Keratinocyte (primary cell): ENCODE measurements around the gene CAMK2D. TPM values are rescaled to one million over a fixed set of nuclear protein-coding genes. Genes with fewer than 3 reads are reported as not detected.

Experiments
- DNase-seq: peaks from one replicate; pipeline ENCODE4 v3.0.0-alpha.2; 2011; ENCODE audit warnings: low read depth, missing footprints, low spot score
- FAIRE-seq: peaks from 2 replicates; lab custom pipeline; 2011; peaks lifted over from hg19 to GRCh38; lab: Jason Lieb, UNC
- H2AFZ ChIP-seq: 2 replicates; pipeline ENCODE4 v1.6.0; 2012; ENCODE audit warnings: low read length, control low read depth, inconsistent platforms; ENCODE audit not compliant: control insufficient read depth
- H3K27ac ChIP-seq: 2 replicates; pipeline ENCODE4 v1.5.1; 2011; ENCODE audit warnings: low read length; ENCODE audit not compliant: control insufficient read depth, insufficient read depth
- H3K27me3 ChIP-seq: 3 replicates; pipeline ENCODE4 v1.6.0; 2011; ENCODE audit warnings: low read length; ENCODE audit not compliant: control insufficient read depth, insufficient read depth; ENCODE audit errors: extremely low read depth
- H3K36me3 ChIP-seq, 2 experiments: 2 replicates in 1 of 2; 3 replicates in 1 of 2; pipeline ENCODE4 v1.5.1; 2011; ENCODE audit warnings: low read length in 2 of 2, mild to moderate bottlenecking in 1 of 2; ENCODE audit not compliant: control insufficient read depth in 2 of 2, insufficient read depth in 2 of 2; ENCODE audit errors: extremely low read depth in 1 of 2
- H3K4me1 ChIP-seq: 3 replicates; pipeline ENCODE4 v1.5.1; 2011; ENCODE audit warnings: low read length; ENCODE audit not compliant: control insufficient read depth, insufficient read depth; ENCODE audit errors: extremely low read depth
- H3K4me2 ChIP-seq: 3 replicates; pipeline ENCODE4 v1.6.0; 2011; ENCODE audit warnings: low read depth, low read length; ENCODE audit not compliant: control insufficient read depth, insufficient read depth; ENCODE audit errors: extremely low read depth
- H3K4me3 ChIP-seq, 3 experiments: fragments of 200-600 bp in 1 of 3; sonication (generic) in 1 of 3; 2 replicates in 2 of 3; 3 replicates in 1 of 3; pipeline ENCODE4 v1.5.1; 2011 to 2016; ENCODE audit warnings: low read length in 3 of 3, mild to moderate bottlenecking in 3 of 3, control low read depth in 2 of 3, inconsistent platforms in 1 of 3, low read depth in 1 of 3, mixed read lengths in 1 of 3, mixed run types in 1 of 3, moderate library complexity in 1 of 3; ENCODE audit not compliant: control insufficient read depth in 2 of 3, insufficient read depth in 2 of 3; ENCODE audit errors: extremely low read depth in 1 of 3
- H3K79me2 ChIP-seq: 2 replicates; pipeline ENCODE4 v1.6.0; 2012; ENCODE audit warnings: low read length; ENCODE audit not compliant: control insufficient read depth, insufficient read depth
- H3K9ac ChIP-seq: 3 replicates; pipeline ENCODE4 v1.6.0; 2011; ENCODE audit warnings: low read length; ENCODE audit not compliant: control insufficient read depth, insufficient read depth; ENCODE audit errors: extremely low read depth
- H3K9me1 ChIP-seq: 3 replicates; pipeline ENCODE4 v1.6.0; 2011; ENCODE audit warnings: low read length; ENCODE audit not compliant: control insufficient read depth, insufficient read depth; ENCODE audit errors: extremely low read depth
- H3K9me3 ChIP-seq: 2 replicates; pipeline ENCODE4 v1.5.1; 2012; ENCODE audit warnings: low read depth, low read length; ENCODE audit not compliant: control insufficient read depth
- H4K20me1 ChIP-seq: 3 replicates; pipeline ENCODE4 v1.6.0; 2011; ENCODE audit warnings: low read length; ENCODE audit not compliant: control insufficient read depth, insufficient read depth; ENCODE audit errors: extremely low read depth
- CTCF ChIP-seq, 3 experiments: IDR thresholded peaks in 1 of 3; conservative IDR thresholded peaks in 1 of 3; optimal IDR thresholded peaks in 1 of 3; 2 replicates in 2 of 3; 3 replicates in 1 of 3; pipeline versions ENCODE3 to v1.5.1; 2011; ENCODE audit warnings: low read length in 3 of 3, mild to moderate bottlenecking in 3 of 3, moderate library complexity in 2 of 3, control low read depth in 1 of 3, inconsistent platforms in 1 of 3; ENCODE audit not compliant: insufficient read depth in 2 of 3; ENCODE audit errors: extremely low read depth in 1 of 3
- EZH2 ChIP-seq: IDR thresholded peaks from one replicate; pipeline ENCODE4 v1.6.1; 2012; ENCODE audit warnings: inconsistent platforms, mild to moderate bottlenecking, low read length, moderate library complexity
- dilution Hi-C: fragments of 300-500 bp; cut with MboI; formaldehyde crosslinking; loops from one replicate; pipeline ENCODE4 v1.7.0; 2020; ENCODE audit warnings: low sequenced_read_pairs; ENCODE audit not compliant: extremely low pct_ligation_motif_present
- polyA plus RNA-seq, 5 experiments: library from polyadenylated mRNA; depleted of rRNA in 3 of 5; stranded (reverse) in 3 of 5; stranded (forward) in 1 of 5; unstranded in 1 of 5; fragments of >200 nt; gene quantifications; 1 replicate in 1 of 5; 2 replicates in 3 of 5; 3 replicates in 1 of 5; pipeline versions ENCODE4 v1.2.1 to v1.2.3, GENCODE V29; 2011 to 2012; ENCODE audit warnings: missing spikeins in 2 of 5, low read depth in 1 of 5, low replicate concordance in 1 of 5

CAMK2D gene
- polyA plus RNA-seq, 1 donor (not counting 4 experiments of a cell fraction or from before 2014, with no cell fraction given), result 18.8 TPM

- Histone ChIP-seq H4K20me1 (no peaks in the 10 kb centered on the region), H3K27me3 (no peaks in the 10 kb centered on the region), H3K9me1 (no peaks in the 10 kb centered on the region), H3K27ac (no peak overlapping the region), H3K36me3 (no peaks in the 10 kb centered on the region), H2AFZ (no peak overlapping the region), H3K4me1 (no peaks in the 10 kb centered on the region), H3K79me2 (no peaks in the 10 kb centered on the region), H3K4me3 (no peak overlapping the region), H3K9me3 (no peaks in the 10 kb centered on the region), H3K9ac (no peak overlapping the region), H3K4me2 (no peak overlapping the region)
- dilution Hi-C loops, result no loop called here
- TF ChIP-seq EZH2 (no peak), CTCF (optimal IDR thresholded peaks at IDR 0.05 in 1 of 3, IDR thresholded peaks at IDR 0.05 in 1 of 3, conservative IDR thresholded peaks at IDR 0.05 in 1 of 3; ENCODE audit: extremely low read depth in 1 of 3, insufficient read depth in 2 of 3, low read length in 3 of 3) (no peak)
- DNase-seq (no peak), FAIRE-seq (no peak)
These were observed 27.9 kb downstream of the CAMK2D start for GRCh38 chr4:113733685-113734084.

GRCh38 chr4:113732967-113733527 lies 28.5 kb downstream of the CAMK2D start:
- DNase-seq (no peak), FAIRE-seq (no peak)
- Histone ChIP-seq H3K4me1 (no peaks in the 10 kb centered on the region), H3K79me2 (no peaks in the 10 kb centered on the region), H2AFZ (no peak overlapping the region), H3K9me1 (no peaks in the 10 kb centered on the region), H3K9me3 (no peaks in the 10 kb centered on the region), H4K20me1 (no peaks in the 10 kb centered on the region), H3K36me3 (no peaks in the 10 kb centered on the region), H3K4me3 (no peak overlapping the region), H3K27ac (no peak overlapping the region), H3K9ac (no peak overlapping the region), H3K4me2 (no peak overlapping the region), H3K27me3 (no peaks in the 10 kb centered on the region)
- TF ChIP-seq EZH2, result no peak
- no peak for TF ChIP-seq CTCF (optimal IDR thresholded peaks at IDR 0.05 in 1 of 3, IDR thresholded peaks at IDR 0.05 in 1 of 3, conservative IDR thresholded peaks at IDR 0.05 in 1 of 3; ENCODE audit: extremely low read depth in 1 of 3, insufficient read depth in 2 of 3, low read length in 3 of 3)
- dilution Hi-C loops, result no loop called here
